ENCODE results near the gene DRC7. TPM values are rescaled to one million over a fixed set of nuclear protein-coding genes. Genes with fewer than 3 reads are reported as not detected.

DRC7 gene
- total RNA-seq, 4 donors from 2014 or later: not detected

DNA sequence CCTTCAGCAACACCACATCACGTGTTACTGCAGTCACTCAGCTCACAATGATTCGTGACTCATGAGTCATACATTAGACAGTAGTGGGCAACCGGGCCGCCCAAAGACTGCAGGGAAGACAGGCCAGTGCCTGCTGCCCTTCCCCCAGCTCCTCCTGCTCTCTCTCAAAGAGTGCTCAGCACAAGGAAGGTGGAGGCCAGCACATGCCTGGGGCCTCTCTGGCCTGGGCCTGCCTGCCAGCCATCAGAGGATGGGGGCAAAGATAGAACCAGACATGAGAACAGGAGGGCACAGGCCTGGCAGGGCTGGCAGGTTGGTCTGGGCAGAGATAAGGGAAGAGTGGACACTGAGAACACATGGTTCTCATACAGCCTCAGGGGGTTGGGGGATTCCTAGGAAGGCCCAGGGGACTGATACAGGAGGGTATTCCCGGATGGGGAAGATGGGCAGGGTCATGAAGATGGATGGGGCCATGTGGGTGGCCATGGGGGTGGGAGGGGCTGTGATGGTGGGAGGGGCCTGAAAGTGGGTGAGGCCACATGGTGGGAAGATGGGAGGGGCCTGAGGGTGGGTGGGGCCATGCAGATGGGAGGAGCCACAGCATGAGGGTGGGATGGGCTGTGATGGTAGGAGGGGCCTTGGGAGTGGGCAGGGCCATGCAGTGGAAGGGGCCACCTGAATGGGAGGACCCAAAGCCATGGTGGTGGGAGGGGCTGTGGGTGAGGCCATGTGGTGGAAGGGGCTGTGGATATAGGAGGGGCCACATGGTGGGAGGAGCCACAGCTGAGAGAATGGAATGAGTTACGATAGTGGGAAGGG lies 69.9 kb downstream of the DRC7 start:
- Histone ChIP-seq H3K4me1 (no peaks in the 10 kb centered on the region), H3K9me3 (no peaks in the 10 kb centered on the region), H3K36me3 (peaks cover 0 to 58% (median 0%) of the 10 kb centered on the region in 3 donors), H3K27me3 (no peaks in the 10 kb centered on the region), H3K27ac (no peak overlapping the region), H3K4me3 (no peak overlapping the region)
- TF ChIP-seq, protein P1, sequence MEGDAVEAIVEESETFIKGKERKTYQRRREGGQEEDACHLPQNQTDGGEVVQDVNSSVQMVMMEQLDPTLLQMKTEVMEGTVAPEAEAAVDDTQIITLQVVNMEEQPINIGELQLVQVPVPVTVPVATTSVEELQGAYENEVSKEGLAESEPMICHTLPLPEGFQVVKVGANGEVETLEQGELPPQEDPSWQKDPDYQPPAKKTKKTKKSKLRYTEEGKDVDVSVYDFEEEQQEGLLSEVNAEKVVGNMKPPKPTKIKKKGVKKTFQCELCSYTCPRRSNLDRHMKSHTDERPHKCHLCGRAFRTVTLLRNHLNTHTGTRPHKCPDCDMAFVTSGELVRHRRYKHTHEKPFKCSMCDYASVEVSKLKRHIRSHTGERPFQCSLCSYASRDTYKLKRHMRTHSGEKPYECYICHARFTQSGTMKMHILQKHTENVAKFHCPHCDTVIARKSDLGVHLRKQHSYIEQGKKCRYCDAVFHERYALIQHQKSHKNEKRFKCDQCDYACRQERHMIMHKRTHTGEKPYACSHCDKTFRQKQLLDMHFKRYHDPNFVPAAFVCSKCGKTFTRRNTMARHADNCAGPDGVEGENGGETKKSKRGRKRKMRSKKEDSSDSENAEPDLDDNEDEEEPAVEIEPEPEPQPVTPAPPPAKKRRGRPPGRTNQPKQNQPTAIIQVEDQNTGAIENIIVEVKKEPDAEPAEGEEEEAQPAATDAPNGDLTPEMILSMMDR (IDR thresholded peaks at IDR 0.05): no peak
- TF ChIP-seq POLR2A (IDR thresholded peaks at IDR 0.05): no peak
- no peak for DNase-seq

DNA sequence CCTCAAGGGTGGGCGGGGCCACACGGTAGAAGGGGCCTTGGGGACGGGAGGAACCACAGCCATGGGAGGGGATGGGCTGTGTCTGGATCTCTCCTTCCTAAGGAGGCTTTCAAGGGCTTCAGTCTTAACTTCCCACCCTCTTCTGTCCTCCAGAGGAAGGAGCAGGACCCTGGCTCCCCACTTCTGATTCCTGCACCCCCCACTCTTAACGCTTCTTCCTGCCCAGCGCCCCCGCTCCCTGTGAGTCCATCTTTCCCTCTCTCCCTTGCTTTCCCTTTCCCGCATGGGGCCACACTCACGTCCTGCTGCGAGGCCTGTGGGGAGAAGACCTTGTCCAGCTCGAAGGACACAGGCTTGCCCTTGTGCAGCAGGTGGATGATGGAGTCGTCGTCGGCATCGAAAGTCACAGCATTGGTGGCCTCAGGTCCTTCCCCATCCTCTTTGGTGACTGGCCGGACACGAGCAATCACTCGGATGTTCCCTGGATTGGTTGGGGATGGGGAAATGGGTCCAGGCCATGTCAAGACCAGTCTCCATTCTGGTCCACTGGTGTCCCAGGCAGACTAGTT lies 70.6 kb downstream of the DRC7 start:
- no peak for TF ChIP-seq POLR2A (IDR thresholded peaks at IDR 0.05)
- TF ChIP-seq, protein P1 (IDR thresholded peaks at IDR 0.05): no peak
- Histone ChIP-seq H3K27me3 (no peaks in the 10 kb centered on the region), H3K27ac (no peak overlapping the region), H3K9me3 (no peaks in the 10 kb centered on the region), H3K36me3 (peaks cover 0 to 59% (median 0%) of the 10 kb centered on the region in 3 donors), H3K4me1 (no peaks in the 10 kb centered on the region), H3K4me3 (no peak overlapping the region)
- no peak for DNase-seq

DNA sequence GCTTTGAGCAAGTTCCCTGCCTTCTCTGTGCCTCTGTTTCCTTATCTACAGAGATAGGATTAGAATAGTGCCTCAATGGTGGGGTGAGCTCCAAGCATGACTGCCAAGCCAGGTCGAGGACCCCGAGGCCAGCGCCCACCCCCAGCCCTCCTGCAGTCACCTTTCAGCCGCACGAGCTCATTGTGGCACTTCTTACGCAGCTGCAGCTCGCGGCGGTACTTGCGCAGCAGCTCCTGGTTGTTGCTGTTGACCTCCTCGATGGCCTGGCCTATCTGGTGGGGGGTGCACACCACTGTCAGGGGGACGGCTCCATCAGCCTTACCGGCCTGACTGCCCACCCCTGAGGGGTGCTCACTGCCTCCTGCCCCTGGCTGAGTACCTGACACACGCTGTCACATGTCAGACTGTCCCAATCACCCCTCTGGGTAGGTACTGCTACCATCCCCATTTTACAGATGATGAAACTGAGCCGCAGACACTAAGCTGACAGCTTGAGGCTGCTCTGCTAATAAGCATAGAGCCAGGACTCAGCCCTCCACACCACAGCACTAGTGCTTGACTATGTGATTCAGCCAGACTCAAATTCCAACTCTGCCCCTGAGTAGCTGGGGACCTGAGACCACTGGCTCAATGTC lies 72.2 kb downstream of the DRC7 start:
- no peak for DNase-seq
- H3K4me1 ChIP-seq: no peaks in the 10 kb centered on the region
- H3K9me3 ChIP-seq: no peaks in the 10 kb centered on the region
- no peak overlapping the region for H3K4me3 ChIP-seq
- H3K27ac ChIP-seq: no peak overlapping the region
- H3K27me3 ChIP-seq: no peaks in the 10 kb centered on the region
- H3K36me3 ChIP-seq: peaks cover 0 to 63% (median 0%) of the 10 kb centered on the region in 3 donors
- TF ChIP-seq, protein P1 (IDR thresholded peaks at IDR 0.05): no peak
- no peak for TF ChIP-seq POLR2A (IDR thresholded peaks at IDR 0.05)

DNA sequence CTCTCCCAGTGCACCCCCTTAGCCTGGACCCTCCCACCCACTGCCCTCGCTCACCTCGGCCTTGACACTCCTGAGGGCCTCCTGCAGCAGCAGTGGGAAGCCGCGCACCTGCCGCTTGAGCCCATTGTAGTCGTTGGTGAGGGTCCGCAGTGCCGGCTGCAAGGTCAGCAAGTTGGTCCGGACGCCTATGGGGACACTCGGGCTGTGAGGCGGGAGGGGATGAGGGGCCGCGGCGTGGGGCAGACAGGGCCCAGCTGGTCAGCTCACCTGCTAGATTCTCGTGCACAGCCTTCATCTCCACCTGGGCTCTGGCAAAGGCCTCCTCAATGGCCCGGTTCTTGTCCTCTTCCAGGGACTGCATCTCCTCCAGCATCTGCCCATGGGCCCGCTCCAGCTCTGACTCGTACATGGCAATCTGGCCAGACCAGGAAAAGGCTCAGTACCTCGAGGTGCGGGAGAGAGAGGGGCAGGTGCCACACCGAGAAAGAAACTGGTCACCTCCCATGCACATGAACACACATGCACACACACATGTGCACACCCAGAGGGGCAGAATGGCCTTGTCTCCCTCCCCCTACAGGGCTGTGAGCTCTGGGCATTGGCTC lies 75.0 kb downstream of the DRC7 start:
- H3K36me3 ChIP-seq: peaks cover 0 to 59% (median 0%) of the 10 kb centered on the region in 3 donors
- no peak for DNase-seq
- no peak for TF ChIP-seq POLR2A (IDR thresholded peaks at IDR 0.05)
- TF ChIP-seq, protein P1 (IDR thresholded peaks at IDR 0.05): no peak

DNA sequence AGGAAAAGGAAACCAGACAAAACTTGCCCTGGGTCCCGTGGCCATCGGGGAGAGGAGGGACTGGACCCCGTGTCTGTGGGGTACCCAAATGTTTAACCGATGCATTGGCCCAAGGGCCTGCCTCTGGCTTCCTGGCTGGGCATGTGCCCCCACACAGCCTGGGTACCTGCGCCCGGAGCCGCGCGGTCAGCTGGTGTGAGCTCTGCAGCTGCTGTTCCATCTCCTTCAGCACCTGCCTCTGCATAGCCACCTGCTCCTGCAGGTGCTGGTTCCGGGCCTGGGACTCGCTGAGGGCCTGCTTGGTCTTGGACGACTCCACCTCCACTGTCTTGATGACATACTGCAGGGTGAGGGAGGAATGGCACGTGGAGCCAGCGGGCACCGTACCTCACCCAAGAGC lies 75.8 kb downstream of the DRC7 start:
- no peak overlapping the region for H3K27ac ChIP-seq
- H3K4me3 ChIP-seq: no peak overlapping the region
- DNase-seq: no peak
- TF ChIP-seq, protein P1 (IDR thresholded peaks at IDR 0.05): no peak
- no peak for TF ChIP-seq POLR2A (IDR thresholded peaks at IDR 0.05)
- no peaks in the 10 kb centered on the region for H3K9me3 ChIP-seq
- H3K36me3 ChIP-seq: peaks cover 0 to 58% (median 0%) of the 10 kb centered on the region in 3 donors
- no peaks in the 10 kb centered on the region for H3K4me1 ChIP-seq
- no peaks in the 10 kb centered on the region for H3K27me3 ChIP-seq

More for the DNA sequence above, 75.0 kb downstream of the DRC7 start:
- no peaks in the 10 kb centered on the region for H3K27me3 ChIP-seq
- no peak overlapping the region for H3K27ac ChIP-seq
- no peaks in the 10 kb centered on the region for H3K4me1 ChIP-seq
- H3K4me3 ChIP-seq: no peak overlapping the region
- no peaks in the 10 kb centered on the region for H3K9me3 ChIP-seq

All from Peyer's patch (tissue), 4 donors.